Esophagus muscularis mucosa (tissue), 4 donors: Measurements from ENCODE around the gene LMF2.

Experiments used
- EP300 ChIP-seq: sonication (generic); formaldehyde crosslinking; IDR thresholded peaks from one replicate; pipeline ENCODE4 v1.6.1; 2017; ENCODE audit warnings: antibody characterized with exemption
- POLR2A ChIP-seq: fragments of 450-650 bp; IDR thresholded peaks from one replicate; pipeline ENCODE4 v1.6.1; 2017; ENCODE audit warnings: antibody characterized with exemption, moderate library complexity, mild to moderate bottlenecking, low read depth
- POLR2AphosphoS5 ChIP-seq, 2 donors: sonication (generic); formaldehyde crosslinking; IDR thresholded peaks; one replicate each; pipeline ENCODE4 v1.6.1; 2017; ENCODE audit warnings: antibody characterized with exemption in 2 of 2
- TF ChIP-seq, protein P1 (sequence below), 3 experiments: fragments of 200-600 bp in 2 of 3; fragments of 450-650 bp in 1 of 3; sonication (generic) in 2 of 3; IDR thresholded peaks; one replicate each; pipeline ENCODE4 v1.5.1; 2017 to 2019; ENCODE audit warnings: antibody characterized with exemption in 3 of 3, mild to moderate bottlenecking in 2 of 3, moderate library complexity in 1 of 3

DNA sequence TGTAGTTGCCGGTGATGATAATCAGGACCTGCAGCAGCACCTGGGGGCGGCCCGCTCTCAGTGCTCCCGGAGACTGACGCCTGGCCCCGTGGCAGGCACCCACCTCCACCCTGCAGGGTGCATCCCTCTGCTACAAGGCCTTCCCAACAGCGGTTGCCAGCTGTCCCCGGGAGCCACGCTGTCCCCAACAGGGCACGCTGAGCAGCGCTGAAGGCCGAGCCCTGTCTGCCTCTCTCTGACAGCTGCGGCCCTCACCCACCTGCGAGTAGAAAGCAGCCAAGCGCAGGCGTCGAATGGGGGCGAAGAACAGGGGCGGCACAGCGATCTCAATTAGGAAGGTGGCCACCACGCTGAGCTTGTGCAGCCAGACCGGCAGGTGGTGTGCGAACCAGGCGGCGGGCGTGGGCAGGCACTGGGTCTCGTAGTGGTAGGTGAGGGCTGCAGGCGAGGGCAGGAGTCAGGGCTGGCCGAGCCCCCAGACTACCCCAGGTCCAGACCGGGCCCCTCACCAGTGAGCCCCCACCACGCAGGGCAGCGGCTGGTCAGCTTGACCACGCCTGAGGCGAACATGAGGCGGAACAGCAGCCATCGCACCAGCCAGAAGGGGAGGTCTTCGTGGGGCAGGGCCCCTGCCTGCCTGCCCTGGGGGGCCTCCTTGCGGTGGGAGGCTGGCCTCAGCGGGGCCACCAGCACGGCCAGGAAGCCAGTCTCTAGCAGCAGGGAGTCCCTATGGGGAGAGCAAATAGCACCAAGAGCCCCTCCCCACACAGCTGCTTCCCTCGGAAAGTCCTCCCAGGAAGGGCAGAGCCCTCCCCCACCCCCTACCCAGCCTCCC, 1.5 kb downstream of the LMF2 start:
- TF ChIP-seq, protein P1, sequence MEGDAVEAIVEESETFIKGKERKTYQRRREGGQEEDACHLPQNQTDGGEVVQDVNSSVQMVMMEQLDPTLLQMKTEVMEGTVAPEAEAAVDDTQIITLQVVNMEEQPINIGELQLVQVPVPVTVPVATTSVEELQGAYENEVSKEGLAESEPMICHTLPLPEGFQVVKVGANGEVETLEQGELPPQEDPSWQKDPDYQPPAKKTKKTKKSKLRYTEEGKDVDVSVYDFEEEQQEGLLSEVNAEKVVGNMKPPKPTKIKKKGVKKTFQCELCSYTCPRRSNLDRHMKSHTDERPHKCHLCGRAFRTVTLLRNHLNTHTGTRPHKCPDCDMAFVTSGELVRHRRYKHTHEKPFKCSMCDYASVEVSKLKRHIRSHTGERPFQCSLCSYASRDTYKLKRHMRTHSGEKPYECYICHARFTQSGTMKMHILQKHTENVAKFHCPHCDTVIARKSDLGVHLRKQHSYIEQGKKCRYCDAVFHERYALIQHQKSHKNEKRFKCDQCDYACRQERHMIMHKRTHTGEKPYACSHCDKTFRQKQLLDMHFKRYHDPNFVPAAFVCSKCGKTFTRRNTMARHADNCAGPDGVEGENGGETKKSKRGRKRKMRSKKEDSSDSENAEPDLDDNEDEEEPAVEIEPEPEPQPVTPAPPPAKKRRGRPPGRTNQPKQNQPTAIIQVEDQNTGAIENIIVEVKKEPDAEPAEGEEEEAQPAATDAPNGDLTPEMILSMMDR (IDR thresholded peaks at IDR 0.05): no peak
- TF ChIP-seq POLR2AphosphoS5 (IDR thresholded peaks at IDR 0.05) (no peak), POLR2A (no peak), EP300 (no peak)
